HepG2 (cell line): ENCODE results near the gene MC1R. TPM values are rescaled to one million over a fixed set of nuclear protein-coding genes. Genes with fewer than 3 reads are reported as not detected.

Experiments used
- CC2D1A ChIP-seq: sonication (generic); formaldehyde crosslinking; IDR thresholded peaks from 2 replicates; pipeline ENCODE4 v1.8.1; 2023; ENCODE audit warnings: mild to moderate bottlenecking, missing genetic modification reagents
- CTCF ChIP-seq: sonication (generic); formaldehyde crosslinking; IDR thresholded peaks from 2 replicates; pipeline ENCODE4 v1.5.0; 2020; ENCODE audit warnings: mild to moderate bottlenecking, missing genetic modification reagents, moderate library complexity
- FOXC1 ChIP-seq: sonication (generic); formaldehyde crosslinking; IDR thresholded peaks from 2 replicates; pipeline ENCODE4 v1.8.0; 2022; ENCODE audit warnings: mild to moderate bottlenecking, missing genetic modification reagents, borderline replicate concordance
- MAFG ChIP-seq: sonication (generic); formaldehyde crosslinking; IDR thresholded peaks from 2 replicates; pipeline ENCODE4 v1.5.1; 2020; ENCODE audit warnings: mild to moderate bottlenecking, missing genetic modification reagents
- MED8 ChIP-seq: sonication (generic); formaldehyde crosslinking; IDR thresholded peaks from 2 replicates; pipeline ENCODE4 v1.8.1; 2023; ENCODE audit warnings: mild to moderate bottlenecking, missing genetic modification reagents; ENCODE audit not compliant: insufficient replicate concordance
- MEIS1 ChIP-seq: sonication (generic); formaldehyde crosslinking; IDR thresholded peaks from 2 replicates; pipeline ENCODE4 v1.9.0; 2021; ENCODE audit warnings: mild to moderate bottlenecking, missing genetic modification reagents, moderate library complexity, borderline replicate concordance
- REPIN1 ChIP-seq: sonication (generic); formaldehyde crosslinking; IDR thresholded peaks from 2 replicates; pipeline ENCODE4 v1.8.0; 2022; ENCODE audit warnings: missing genetic modification reagents, low read depth, mild to moderate bottlenecking, borderline replicate concordance
- REST ChIP-seq, 2 experiments: IDR thresholded peaks; 2 replicates each; pipeline ENCODE4 v1.6.1; 2011 to 2012; ENCODE audit warnings: low read length in 2 of 2, borderline replicate concordance in 1 of 2, low read depth in 1 of 2, mild to moderate bottlenecking in 1 of 2, moderate library complexity in 1 of 2
- THRA ChIP-seq: sonication (generic); formaldehyde crosslinking; IDR thresholded peaks from 2 replicates; pipeline ENCODE4 v1.4.0; 2020; ENCODE audit warnings: missing genetic modification reagents, borderline replicate concordance
- ZBTB43 ChIP-seq: sonication (generic); formaldehyde crosslinking; conservative IDR thresholded peaks from 2 replicates; pipeline ENCODE4 v1.4.0; 2020; ENCODE audit warnings: missing genetic modification reagents
- ZNF207 ChIP-seq: fragments of 450-650 bp; IDR thresholded peaks from 2 replicates; pipeline ENCODE4 v1.6.1; 2016; ENCODE audit warnings: antibody characterized with exemption, borderline replicate concordance
- ZNF354B ChIP-seq: sonication (generic); formaldehyde crosslinking; IDR thresholded peaks from 2 replicates; pipeline ENCODE4 v1.8.0; 2022; ENCODE audit warnings: mild to moderate bottlenecking, missing genetic modification reagents
- ZNF382 ChIP-seq: sonication (generic); formaldehyde crosslinking; IDR thresholded peaks from 2 replicates; pipeline ENCODE4 v1.5.0; 2020; ENCODE audit warnings: missing genetic modification reagents, mild to moderate bottlenecking, borderline replicate concordance
- ZNF549 ChIP-seq: sonication (generic); formaldehyde crosslinking; IDR thresholded peaks from 2 replicates; pipeline ENCODE4 v1.5.0; 2020; ENCODE audit warnings: missing genetic modification reagents
- ZNF670 ChIP-seq: sonication (generic); formaldehyde crosslinking; IDR thresholded peaks from 2 replicates; pipeline ENCODE4 v1.8.0; 2022; ENCODE audit warnings: mild to moderate bottlenecking, missing genetic modification reagents, borderline replicate concordance
- ZNF75D ChIP-seq: sonication (generic); formaldehyde crosslinking; IDR thresholded peaks from 2 replicates; pipeline ENCODE4 v1.8.1; 2023; ENCODE audit warnings: missing genetic modification reagents, mild to moderate bottlenecking, borderline replicate concordance
- polyA plus RNA-seq, 8 experiments: library from polyadenylated mRNA; depleted of rRNA in 3 of 8; stranded (reverse) in 7 of 8; unstranded in 1 of 8; fragments of >200 nt; fragmentation: Illumina TruSeq in 4 of 8; extraction: Trizol in 4 of 8; gene quantifications; 2 replicates each; pipeline versions ENCODE4 v1.2.1 to v1.2.3, GENCODE V29; 2011 to 2016; ENCODE audit warnings: low read depth in 4 of 8, missing spikeins in 1 of 8, mixed read lengths in 1 of 8; ENCODE audit not compliant: insufficient read depth in 1 of 8
- total RNA-seq, 5 experiments: library from RNA; depleted of rRNA; stranded (reverse); fragments of >200 nt; fragmentation: Illumina TruSeq; extraction: Trizol; gene quantifications; 2 replicates each; pipeline ENCODE4 v1.2.3, GENCODE V29; 2016; ENCODE audit warnings: low read depth in 1 of 5

The MC1R gene
- total and polyA plus RNA-seq, 2 of the 13 experiments (the other 11 are each of a cell fraction or from before 2014, with no cell fraction given), result 9.1 to 14.8 TPM

GRCh38 chr16:89873109-89873971 lies 45.3 kb upstream of the MC1R start, which contains the start of gene TCF25 (continued):
- no peak; a peak in 1 of 4 replicates for TF ChIP-seq REST (IDR thresholded peaks at IDR 0.05; ENCODE audit: borderline replicate concordance in 1 of 2, low read depth in 1 of 2, low read length in 2 of 2)
- peak; percentile 47; the same call in 1 of the 2 replicates for TF ChIP-seq THRA (CRISPR knock-in tag)
- peak; percentile 29; the same call in 1 of the 2 replicates for TF ChIP-seq ZNF354B (CRISPR knock-in tag)
- peak; percentile 87 for TF ChIP-seq ZBTB43 (CRISPR knock-in tag)
- TF ChIP-seq REPIN1 (CRISPR knock-in tag), result peak; percentile 35; the same call in 1 of the 2 replicates
- peak; percentile 70; the same call in 1 of the 2 replicates for TF ChIP-seq ZNF75D (CRISPR knock-in tag)
- TF ChIP-seq ZNF670, result no peak
- TF ChIP-seq FOXC1 (CRISPR knock-in tag), result peak; percentile 93; the same call in 1 of the 2 replicates
- 0 out of 2 replicates have a peak, but pooled peaks have one; percentile 79 for TF ChIP-seq CC2D1A (CRISPR knock-in tag)
- TF ChIP-seq ZNF549 (CRISPR knock-in tag), result peak; percentile 62; the same call in 1 of the 2 replicates
- no peak for TF ChIP-seq ZNF382 (CRISPR knock-in tag)
- peak; percentile 79 for TF ChIP-seq MED8 (CRISPR knock-in tag)
- no peak for TF ChIP-seq ZNF207
- no peak for TF ChIP-seq MAFG (CRISPR knock-in tag)
- no peak; the same call in 1 of the 2 replicates for TF ChIP-seq MEIS1
- 0 out of 2 replicates have a peak, but pooled peaks have one; percentile 8 for TF ChIP-seq CTCF (CRISPR knock-in tag)
